PC-3 (cell line): Measurements from ENCODE around the gene LEMD2. TPM values are rescaled to one million over a fixed set of nuclear protein-coding genes. Genes with fewer than 3 reads are reported as not detected.

Experiments used
- ATAC-seq: fragments of 200-7000 bp; cut with Tn5 transposase; 2 replicates; pipeline ENCODE4 v1.9.1; 2020; ENCODE audit warnings: mild to moderate bottlenecking, moderate library complexity
- BruUV-seq: library from RNA; stranded (reverse); fragments of 400-500 nt; replicated peaks from 2 replicates; lab custom pipeline; 2021; lab: Mats Ljungman, UMichigan
- CTCF ChIA-PET: fragments of 300-600 bp; sonication (Branson Sonifier 250); formaldehyde crosslinking; loops from one replicate; lab custom pipeline; 2022; ENCODE audit warnings: antibody characterized with exemption; lab: Charles Lee
- POLR2A ChIA-PET: fragments of 300-600 bp; sonication (Branson Sonifier 250); formaldehyde crosslinking; loops from one replicate; lab custom pipeline; 2022; ENCODE audit warnings: antibody characterized with exemption; ENCODE audit not compliant: unreplicated experiment; lab: Charles Lee
- DNase-seq: peaks from one replicate; pipeline ENCODE4 v3.0.0-alpha.2; 2015
- H2AFZ ChIP-seq: fragments of 300-600 bp; sonication (generic); 2 replicates; pipeline ENCODE4 v1.6.0; 2016; ENCODE audit warnings: antibody characterized with exemption, low read length
- H3F3A ChIP-seq: fragments of 300-600 bp; sonication (generic); one replicate; pipeline ENCODE4 v1.6.0; 2017; ENCODE audit warnings: antibody characterized with exemption, low read length, control low read depth, mild to moderate bottlenecking; ENCODE audit not compliant: unreplicated experiment
- H3K27ac ChIP-seq: fragments of 300-600 bp; sonication (generic); 2 replicates; pipeline ENCODE4 v1.5.1; 2016; ENCODE audit warnings: mild to moderate bottlenecking, low read length
- H3K27me3 ChIP-seq: fragments of 300-600 bp; sonication (generic); 2 replicates; pipeline ENCODE4 v1.6.1; 2016; ENCODE audit warnings: low read length, mixed read lengths
- H3K36me3 ChIP-seq: fragments of 300-600 bp; sonication (generic); 2 replicates; pipeline ENCODE4 v1.6.1; 2016; ENCODE audit warnings: low read depth, mixed run types, low read length, mixed read lengths
- H3K4me1 ChIP-seq: fragments of 300-600 bp; sonication (generic); 2 replicates; pipeline ENCODE4 v1.5.1; 2016; ENCODE audit warnings: low read length; ENCODE audit not compliant: insufficient read depth
- H3K4me2 ChIP-seq: fragments of 300-600 bp; sonication (generic); 2 replicates; pipeline ENCODE4 v1.6.0; 2016; ENCODE audit warnings: low read length
- H3K4me3 ChIP-seq: fragments of 300-600 bp; sonication (generic); 2 replicates; pipeline ENCODE4 v1.5.1; 2016; ENCODE audit warnings: mild to moderate bottlenecking, low read length, mixed read lengths
- H3K79me2 ChIP-seq: fragments of 300-600 bp; sonication (generic); 2 replicates; pipeline ENCODE4 v1.6.1; 2017; ENCODE audit warnings: low read length, mixed read lengths
- H3K9ac ChIP-seq: fragments of 300-600 bp; sonication (generic); 2 replicates; pipeline ENCODE4 v1.6.0; 2016; ENCODE audit warnings: mild to moderate bottlenecking, low read length
- H3K9me2 ChIP-seq: fragments of 300-600 bp; sonication (generic); replicated peaks from 2 replicates; pipeline ENCODE4 v1.6.1; 2016; ENCODE audit warnings: mixed run types, low read length, mixed read lengths
- H3K9me3 ChIP-seq: fragments of 300-600 bp; sonication (generic); 2 replicates; pipeline ENCODE4 v1.6.1; 2016; ENCODE audit warnings: low read length, mixed read lengths
- H4K20me1 ChIP-seq: fragments of 300-600 bp; sonication (generic); 2 replicates; pipeline ENCODE4 v1.6.1; 2016; ENCODE audit warnings: low read length, mixed read lengths
- EZH2 ChIP-seq: fragments of 300-600 bp; sonication (generic); IDR thresholded peaks from one replicate; pipeline ENCODE4 v1.6.1; 2017; ENCODE audit warnings: antibody characterized with exemption, mild to moderate bottlenecking, low read length; ENCODE audit not compliant: unreplicated experiment
- EZH2phosphoT487 ChIP-seq: fragments of 300-600 bp; sonication (generic); IDR thresholded peaks from 2 replicates; pipeline ENCODE4 v1.6.1; 2018; ENCODE audit warnings: mild to moderate bottlenecking, antibody characterized with exemption, low read length, borderline replicate concordance
- intact Hi-C: fragments of 100-400 bp; cut with micrococcal nuclease; formaldehyde crosslinking; loops from 2 replicates; pipeline ENCODE4 v1.9.0; 2023
- total RNA-seq: library from RNA; depleted of rRNA; stranded (reverse); fragments of >200 nt; gene quantifications from 2 replicates; pipeline ENCODE4 v1.2.3, GENCODE V29; 2014
- TF ChIP-seq, protein P1 (sequence below): fragments of 300-600 bp; sonication (generic); conservative IDR thresholded peaks from 2 replicates; pipeline ENCODE4 v1.5.1; 2017; ENCODE audit warnings: antibody characterized with exemption, low read depth, mild to moderate bottlenecking, low read length

Gene LEMD2
- total RNA-seq, 1 experiment from 2014 or later, result 54.5 TPM

GRCh38 chr6:33727126-33727525 is 61.8 kb downstream of the LEMD2 start:
- H3F3A ChIP-seq, result no peaks in the 10 kb centered on the region
- DNase-seq, result no peak
- no peak overlapping the region for H2AFZ ChIP-seq
- no peaks in the 10 kb centered on the region for H3K79me2 ChIP-seq
- CTCF ChIA-PET, result no interaction called here
- H3K4me3 ChIP-seq, result no peak overlapping the region
- peaks cover 8% of the 10 kb centered on the region for H3K4me1 ChIP-seq
- intact Hi-C loops, result no loop called here
- H4K20me1 ChIP-seq, result no peaks in the 10 kb centered on the region
- no peak overlapping the region for H3K27ac ChIP-seq
- TF ChIP-seq EZH2 (no peak), EZH2phosphoT487 (no peak)
- TF ChIP-seq, protein P1, sequence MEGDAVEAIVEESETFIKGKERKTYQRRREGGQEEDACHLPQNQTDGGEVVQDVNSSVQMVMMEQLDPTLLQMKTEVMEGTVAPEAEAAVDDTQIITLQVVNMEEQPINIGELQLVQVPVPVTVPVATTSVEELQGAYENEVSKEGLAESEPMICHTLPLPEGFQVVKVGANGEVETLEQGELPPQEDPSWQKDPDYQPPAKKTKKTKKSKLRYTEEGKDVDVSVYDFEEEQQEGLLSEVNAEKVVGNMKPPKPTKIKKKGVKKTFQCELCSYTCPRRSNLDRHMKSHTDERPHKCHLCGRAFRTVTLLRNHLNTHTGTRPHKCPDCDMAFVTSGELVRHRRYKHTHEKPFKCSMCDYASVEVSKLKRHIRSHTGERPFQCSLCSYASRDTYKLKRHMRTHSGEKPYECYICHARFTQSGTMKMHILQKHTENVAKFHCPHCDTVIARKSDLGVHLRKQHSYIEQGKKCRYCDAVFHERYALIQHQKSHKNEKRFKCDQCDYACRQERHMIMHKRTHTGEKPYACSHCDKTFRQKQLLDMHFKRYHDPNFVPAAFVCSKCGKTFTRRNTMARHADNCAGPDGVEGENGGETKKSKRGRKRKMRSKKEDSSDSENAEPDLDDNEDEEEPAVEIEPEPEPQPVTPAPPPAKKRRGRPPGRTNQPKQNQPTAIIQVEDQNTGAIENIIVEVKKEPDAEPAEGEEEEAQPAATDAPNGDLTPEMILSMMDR, result no peak
- H3K27me3 ChIP-seq, result peaks cover 19% of the 10 kb centered on the region
- no TSS peak for BruUV-seq
- H3K4me2 ChIP-seq, result no peak overlapping the region
- POLR2A ChIA-PET, result interaction anchor here (0.6 kb wide), 1 partner anchor 11 kb away, joined by 4 read pairs; no protein-coding TSS in a partner anchor
- H3K9me2 ChIP-seq, result no peaks in the 10 kb centered on the region
- no peaks in the 10 kb centered on the region for H3K36me3 ChIP-seq
- no peak overlapping the region for H3K9ac ChIP-seq
- no peak for ATAC-seq
- no peaks in the 10 kb centered on the region for H3K9me3 ChIP-seq

- ChIA-PET POLR2A (interaction anchor here (0.6 kb wide), 1 partner anchor 11 kb away, joined by 4 read pairs; no protein-coding TSS in a partner anchor), CTCF (no interaction called here)
- Histone ChIP-seq H3K9me2 (no peaks in the 10 kb centered on the region), H3K9ac (no peak overlapping the region), H3K4me3 (no peak overlapping the region), H3K27me3 (peaks cover 19% of the 10 kb centered on the region), H3K4me1 (peaks cover 6% of the 10 kb centered on the region), H3K9me3 (no peaks in the 10 kb centered on the region), H4K20me1 (no peaks in the 10 kb centered on the region), H3K79me2 (no peaks in the 10 kb centered on the region), H3K36me3 (no peaks in the 10 kb centered on the region), H3K27ac (no peak overlapping the region), H3F3A (no peaks in the 10 kb centered on the region), H3K4me2 (no peak overlapping the region), H2AFZ (no peak overlapping the region)
- TF ChIP-seq EZH2phosphoT487 (no peak), EZH2 (no peak)
- TF ChIP-seq, protein P1, result no peak
- ATAC-seq (no peak), DNase-seq (no peak)
- BruUV-seq, result no TSS peak
- intact Hi-C loops, result no loop called here
Observed at GRCh38 chr6:33726696-33727095, 62.2 kb downstream of the LEMD2 start.

DNA sequence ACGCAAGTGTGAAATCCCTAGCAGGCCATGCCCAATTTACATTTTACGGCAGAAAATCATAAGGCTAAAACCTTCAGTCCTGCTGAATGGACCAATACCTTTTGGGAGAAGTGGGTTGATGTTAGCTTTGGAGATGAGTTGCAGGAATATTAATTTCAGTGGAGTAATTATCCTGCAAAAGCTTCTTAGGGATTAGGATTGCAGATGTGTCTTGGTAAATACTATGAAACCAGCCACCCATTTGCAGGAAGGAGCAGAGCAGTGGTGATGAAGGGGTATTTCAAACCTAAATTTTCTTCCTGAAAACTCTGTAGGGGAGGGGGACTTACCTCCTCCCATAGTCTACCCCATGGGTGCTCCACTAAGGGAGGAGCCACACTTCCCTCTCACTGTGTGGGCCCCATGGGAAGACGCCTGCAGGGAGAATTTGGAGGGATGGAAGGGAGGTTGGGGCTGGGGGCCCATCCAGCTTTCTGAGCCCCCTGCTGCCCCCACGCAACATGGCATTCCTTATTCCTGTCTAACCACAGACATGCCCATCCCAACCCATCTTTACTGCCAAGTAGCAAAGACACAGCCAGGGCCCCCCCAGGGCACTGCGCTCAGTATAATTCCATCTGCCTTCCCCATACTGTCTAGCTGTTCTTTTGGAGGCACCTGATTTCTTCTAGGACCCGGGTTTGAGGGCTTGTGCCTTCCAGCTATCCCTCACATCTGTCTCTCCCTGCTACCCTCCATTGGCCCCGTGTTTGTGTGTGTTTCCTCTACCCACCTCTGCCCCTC is 62.8 kb downstream of the LEMD2 start:
- no peak overlapping the region for H2AFZ ChIP-seq
- CTCF ChIA-PET, result no interaction called here
- TF ChIP-seq EZH2phosphoT487, result no peak
- TF ChIP-seq EZH2, result no peak
- TF ChIP-seq, protein P1, result no peak
- H3K4me3 ChIP-seq, result no peak overlapping the region
- H3K36me3 ChIP-seq, result no peaks in the 10 kb centered on the region
- H3K9me2 ChIP-seq, result no peaks in the 10 kb centered on the region
- H3K9me3 ChIP-seq, result no peaks in the 10 kb centered on the region
- peaks cover 7% of the 10 kb centered on the region for H3K4me1 ChIP-seq
- H3K9ac ChIP-seq, result no peak overlapping the region
- POLR2A ChIA-PET, result no interaction called here
- H4K20me1 ChIP-seq, result no peaks in the 10 kb centered on the region
- ATAC-seq (no peak), DNase-seq (no peak)
- no peaks in the 10 kb centered on the region for H3K79me2 ChIP-seq
- no TSS peak for BruUV-seq
- no peak overlapping the region for H3K4me2 ChIP-seq
- intact Hi-C loops, result no loop called here
- H3K27ac ChIP-seq, result no peak overlapping the region
- H3F3A ChIP-seq, result no peaks in the 10 kb centered on the region
- H3K27me3 ChIP-seq, result peaks cover 19% of the 10 kb centered on the region
